Measurements from ENCODE around the gene EXT2.

Gene EXT2

GRCh38 chr11:44250421-44250820, 154.9 kb downstream of the EXT2 start:
- TF ChIP-seq POLR2A (IDR thresholded peaks at IDR 0.05; ENCODE audit: low read depth, low read length): no peak
- FAIRE-seq: no peak
- DNase-seq (ENCODE audit: insufficient read length, low spot score): no peak

- no peak for TF ChIP-seq POLR2A (IDR thresholded peaks at IDR 0.05; ENCODE audit: low read depth, low read length)
- FAIRE-seq: no peak
- no peak for DNase-seq (ENCODE audit: insufficient read length, low spot score)
These were observed 157.6 kb downstream of the EXT2 start for GRCh38 chr11:44252999-44253602.

- TF ChIP-seq POLR2A (IDR thresholded peaks at IDR 0.05; ENCODE audit: low read depth, low read length): no peak
- FAIRE-seq: no peak
- no peak for DNase-seq (ENCODE audit: insufficient read length, low spot score)
These were observed 160.1 kb downstream of the EXT2 start for GRCh38 chr11:44255406-44256071.

GRCh38 chr11:44256673-44257291, 161.3 kb downstream of the EXT2 start:
- no peak for TF ChIP-seq POLR2A (IDR thresholded peaks at IDR 0.05; ENCODE audit: low read depth, low read length)
- FAIRE-seq: no peak
- no peak for DNase-seq (ENCODE audit: insufficient read length, low spot score)

- no peak for FAIRE-seq
- no peak for TF ChIP-seq POLR2A (IDR thresholded peaks at IDR 0.05; ENCODE audit: low read depth, low read length)
These were observed 162.1 kb downstream of the EXT2 start for GRCh38 chr11:44257338-44258189.

GRCh38 chr11:44258190-44258489, 162.7 kb downstream of the EXT2 start:
- no peak for FAIRE-seq
- no peak for DNase-seq (ENCODE audit: insufficient read length, low spot score)
- no peak for TF ChIP-seq POLR2A (IDR thresholded peaks at IDR 0.05; ENCODE audit: low read depth, low read length)

More at GRCh38 chr11:44257338-44258189, 162.1 kb downstream of the EXT2 start:
- no peak for DNase-seq (ENCODE audit: insufficient read length, low spot score)

- no peak for FAIRE-seq
- no peak for DNase-seq (ENCODE audit: insufficient read length, low spot score)
- no peak for TF ChIP-seq POLR2A (IDR thresholded peaks at IDR 0.05; ENCODE audit: low read depth, low read length)
These were observed 163.5 kb downstream of the EXT2 start for GRCh38 chr11:44258839-44259420.

- FAIRE-seq (no peak), DNase-seq (ENCODE audit: insufficient read length, low spot score) (no peak)
- TF ChIP-seq POLR2A (IDR thresholded peaks at IDR 0.05; ENCODE audit: low read depth, low read length): no peak
These were observed 164.6 kb downstream of the EXT2 start for GRCh38 chr11:44260081-44260480.

- no peak for TF ChIP-seq POLR2A (IDR thresholded peaks at IDR 0.05; ENCODE audit: low read depth, low read length)
- DNase-seq (ENCODE audit: insufficient read length, low spot score) (no peak), FAIRE-seq (no peak)
These were observed 166.5 kb downstream of the EXT2 start for GRCh38 chr11:44261800-44262591.

GRCh38 chr11:44263738-44264437, 168.4 kb downstream of the EXT2 start:
- no peak for TF ChIP-seq POLR2A (IDR thresholded peaks at IDR 0.05; ENCODE audit: low read depth, low read length)

GRCh38 chr11:44264438-44264749, 168.9 kb downstream of the EXT2 start:
- no peak for DNase-seq (ENCODE audit: insufficient read length, low spot score)
- FAIRE-seq: no peak
- no peak for TF ChIP-seq POLR2A (IDR thresholded peaks at IDR 0.05; ENCODE audit: low read depth, low read length)

More at GRCh38 chr11:44263738-44264437, 168.4 kb downstream of the EXT2 start:
- FAIRE-seq (no peak), DNase-seq (ENCODE audit: insufficient read length, low spot score) (no peak)

- no peak for DNase-seq (ENCODE audit: insufficient read length, low spot score)
- no peak for TF ChIP-seq POLR2A (IDR thresholded peaks at IDR 0.05; ENCODE audit: low read depth, low read length)
- no peak for FAIRE-seq
These were observed 169.3 kb downstream of the EXT2 start for GRCh38 chr11:44264761-44265160.

Data from H54 (cell line).